ENCODE results near the gene PLAC9.

DNA sequence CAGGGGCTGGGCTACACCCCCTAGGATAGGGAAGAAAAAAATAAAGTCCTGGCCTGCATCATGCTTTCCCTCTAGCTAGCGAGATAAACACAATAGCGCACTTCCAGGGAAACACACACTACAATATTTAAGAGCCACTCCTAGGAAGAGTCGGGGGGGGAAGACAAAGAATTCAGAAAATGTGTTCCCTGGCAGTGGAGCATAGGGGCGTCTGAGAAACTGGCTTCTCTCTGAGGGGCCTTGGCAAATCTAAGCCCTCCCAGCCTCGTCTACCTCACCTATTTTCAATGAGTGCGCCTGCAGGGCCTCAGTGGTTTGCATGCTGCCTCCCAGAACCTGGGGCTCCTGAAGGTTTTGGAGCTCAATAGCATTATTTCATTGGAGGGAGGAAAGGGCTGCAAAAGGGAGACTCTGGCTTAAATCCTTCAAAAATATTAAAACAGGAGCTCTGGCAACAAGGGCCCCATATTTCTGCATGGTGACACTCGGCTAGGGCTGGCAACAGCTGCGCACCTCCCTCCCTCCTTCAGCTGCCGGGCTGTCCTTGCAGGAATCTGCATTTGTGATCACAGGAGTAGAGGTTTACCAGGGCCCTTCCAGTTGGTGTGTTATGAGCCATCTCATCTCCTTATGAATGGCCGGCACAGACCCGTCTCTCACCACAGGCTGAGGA lies 62.0 kb downstream of the PLAC9 start:
- TF ChIP-seq POLR2A (IDR thresholded peaks at IDR 0.05; ENCODE audit: low read depth, low read length) (no peak), POLR2AphosphoS5 (IDR thresholded peaks at IDR 0.05; ENCODE audit: low read depth, low read length) (no peak)
